ACHN (cell line): ENCODE measurements around the gene UTP25.
"Not testable (repeated sequence)": the region's sequence is repeated elsewhere in the genome, so short reads cannot be mapped to it uniquely, and the experiment has no call there.

ENCODE experiments used
- DNase-seq: peaks from one replicate; pipeline ENCODE4 v3.0.0-alpha.2; 2015
- in situ Hi-C: cut with HindIII; loops from 2 replicates; pipeline ENCODE4 v1.10.0; 2017; ENCODE audit warnings: low sequenced_read_pairs, low pct_ligation_motif_present, low pct_unique_long_range_greater_than_20kb

Gene UTP25

GRCh38 chr1:209882942-209883340 lies 55.2 kb downstream of the UTP25 start:
- peak; percentile 71 for DNase-seq
- in situ Hi-C loops, result no loop called here

- in situ Hi-C loops, result no loop called here
- peak; percentile 91 for DNase-seq
These were observed 55.7 kb downstream of the UTP25 start for GRCh38 chr1:209883341-209883971.

- in situ Hi-C loops, result no loop called here
- DNase-seq, result peak; percentile 76
These were observed 56.5 kb downstream of the UTP25 start for GRCh38 chr1:209884249-209884648.

- DNase-seq, result peak; percentile 100
These were observed 56.9 kb downstream of the UTP25 start for GRCh38 chr1:209884665-209885117.

GRCh38 chr1:209885403-209886218 lies 57.8 kb downstream of the UTP25 start:
- in situ Hi-C loops, result no loop called here
- no peak for DNase-seq

More at GRCh38 chr1:209884665-209885117, 56.9 kb downstream of the UTP25 start:
- in situ Hi-C loops, result no loop called here

GRCh38 chr1:209886219-209886536 lies 58.4 kb downstream of the UTP25 start:
- in situ Hi-C loops, result no loop called here
- DNase-seq, result peak; percentile 54

- DNase-seq, in situ Hi-C loops: not testable (repeated sequence)
These were observed 60.7 kb downstream of the UTP25 start for GRCh38 chr1:209888291-209889076.

GRCh38 chr1:209889077-209889418 lies 61.3 kb downstream of the UTP25 start:
- in situ Hi-C loops, result no loop called here
- no peak for DNase-seq

- no peak for DNase-seq
- in situ Hi-C loops, result no loop called here
These were observed 63.0 kb downstream of the UTP25 start for GRCh38 chr1:209890641-209891330.

GRCh38 chr1:209893751-209894150 lies 66.0 kb downstream of the UTP25 start:
- DNase-seq, result no peak
- in situ Hi-C loops, result no loop called here

GRCh38 chr1:209895709-209896108 lies 67.9 kb downstream of the UTP25 start:
- in situ Hi-C loops, result no loop called here
- peak; percentile 81 for DNase-seq

GRCh38 chr1:209896346-209896745 lies 68.6 kb downstream of the UTP25 start:
- in situ Hi-C loops, result no loop called here
- peak; percentile 72 for DNase-seq

GRCh38 chr1:209898271-209898670 lies 70.5 kb downstream of the UTP25 start:
- DNase-seq, in situ Hi-C loops: not testable (repeated sequence)

- DNase-seq, in situ Hi-C loops: not testable (repeated sequence)
These were observed 71.1 kb downstream of the UTP25 start for GRCh38 chr1:209898851-209899250.

- DNase-seq, result peak; percentile 71
- in situ Hi-C loops, result no loop called here
These were observed 72.2 kb downstream of the UTP25 start for GRCh38 chr1:209899948-209900347.

- DNase-seq, result peak; percentile 87
- in situ Hi-C loops, result no loop called here
These were observed 73.0 kb downstream of the UTP25 start for GRCh38 chr1:209900734-209901133.

- no peak for DNase-seq
- in situ Hi-C loops, result no loop called here
These were observed 73.4 kb downstream of the UTP25 start for GRCh38 chr1:209901211-209901610.

GRCh38 chr1:209904774-209905173 lies 77.0 kb downstream of the UTP25 start:
- in situ Hi-C loops, DNase-seq: not testable (repeated sequence)
